ENCODE results near the gene MFN2.

- TF ChIP-seq CTCF (IDR thresholded peaks at IDR 0.05) (no peak), SIN3A (IDR thresholded peaks at IDR 0.05; ENCODE audit: borderline replicate concordance, insufficient read depth, low read depth, low read length) (no peak)
Measured at GRCh38 chr1:11991969-11992676, 11.9 kb downstream of the MFN2 start.
